T-helper 22 cell (primary cell): Measurements from ENCODE around the gene BEX3.
"Not testable (repeated sequence)": the region's sequence is repeated elsewhere in the genome, so short reads cannot be mapped to it uniquely, and the experiment has no call there.

Experiments
- DNase-seq: peaks from one replicate; pipeline ENCODE4 v3.0.0-alpha.2; 2020; ENCODE audit warnings: low read depth

Gene BEX3

GRCh38 chrX:103382877-103383276 lies 6.5 kb downstream of the BEX3 start:
- no peak for DNase-seq

GRCh38 chrX:103384672-103385071 lies 8.3 kb downstream of the BEX3 start:
- DNase-seq = no peak

- DNase-seq = not testable (repeated sequence)
These were observed 9.0 kb downstream of the BEX3 start for GRCh38 chrX:103385283-103385830.

GRCh38 chrX:103386332-103386731 lies 10.0 kb downstream of the BEX3 start:
- no peak for DNase-seq

- DNase-seq = no peak
These were observed 17.1 kb downstream of the BEX3 start for GRCh38 chrX:103393487-103393886.

- DNase-seq = no peak
These were observed 19.8 kb downstream of the BEX3 start for GRCh38 chrX:103396186-103396585.

- no peak for DNase-seq
These were observed 20.3 kb downstream of the BEX3 start for GRCh38 chrX:103396660-103397059.

- no peak for DNase-seq
These were observed 21.4 kb downstream of the BEX3 start for GRCh38 chrX:103397707-103398106.

- DNase-seq = no peak
These were observed 22.1 kb downstream of the BEX3 start for GRCh38 chrX:103398421-103398864.

GRCh38 chrX:103399744-103400143 lies 23.4 kb downstream of the BEX3 start:
- DNase-seq = no peak

GRCh38 chrX:103400931-103401330 lies 24.6 kb downstream of the BEX3 start:
- DNase-seq = no peak

GRCh38 chrX:103404231-103405008 lies 28.1 kb downstream of the BEX3 start:
- no peak for DNase-seq

GRCh38 chrX:103405009-103405333 lies 28.6 kb downstream of the BEX3 start:
- DNase-seq = no peak

- DNase-seq = no peak
These were observed 29.9 kb downstream of the BEX3 start for GRCh38 chrX:103406256-103406655.

- DNase-seq = no peak
These were observed 31.4 kb downstream of the BEX3 start for GRCh38 chrX:103407776-103408175.

- DNase-seq = not testable (repeated sequence)
These were observed 35.4 kb downstream of the BEX3 start for GRCh38 chrX:103411721-103412120.

- DNase-seq = no peak
These were observed 37.5 kb downstream of the BEX3 start for GRCh38 chrX:103413705-103414387.

- DNase-seq = no peak
These were observed 38.2 kb downstream of the BEX3 start for GRCh38 chrX:103414561-103414960.

GRCh38 chrX:103415068-103415467 lies 38.7 kb downstream of the BEX3 start:
- no peak for DNase-seq

GRCh38 chrX:103415528-103415927 lies 39.2 kb downstream of the BEX3 start:
- DNase-seq = no peak

GRCh38 chrX:103417370-103417769 lies 41.0 kb downstream of the BEX3 start:
- DNase-seq = no peak

GRCh38 chrX:103417933-103418332 lies 41.6 kb downstream of the BEX3 start:
- DNase-seq = no peak

- DNase-seq = no peak
These were observed 42.5 kb downstream of the BEX3 start for GRCh38 chrX:103418811-103419340.
